Brain microvascular endothelial cell (primary cell): Measurements from ENCODE around the gene PANX3.

Experiments
- DNase-seq: peaks from one replicate; pipeline ENCODE4 v3.0.0-alpha.2; 2020
- H3K27ac ChIP-seq: fragments of 250-450 bp; sonication (Bioruptor Pico); 2 replicates; pipeline ENCODE4 v1.5.1; 2020; ENCODE audit warnings: mild to moderate bottlenecking, moderate library complexity
- H3K27me3 ChIP-seq: fragments of 250-450 bp; sonication (Bioruptor Pico); replicated peaks from 2 replicates; pipeline ENCODE4 v1.5.1; 2020; ENCODE audit warnings: mild to moderate bottlenecking
- H3K36me3 ChIP-seq: fragments of 250-450 bp; sonication (Bioruptor Pico); replicated peaks from 2 replicates; pipeline ENCODE4 v1.5.1; 2020; ENCODE audit warnings: mild to moderate bottlenecking
- H3K4me3 ChIP-seq: 2 replicates; pipeline ENCODE4 v1.5.1; 2011; ENCODE audit warnings: low read depth, mild to moderate bottlenecking, control low read depth, low read length, moderate library complexity
- in situ Hi-C: cut with HindIII; loops from 2 replicates; pipeline ENCODE4 v1.10.0; 2017; ENCODE audit warnings: low sequenced_read_pairs, low pct_ligation_motif_present
- TF ChIP-seq, protein P1 (sequence below): IDR thresholded peaks from 2 replicates; pipeline ENCODE4 v1.5.1; 2011; ENCODE audit warnings: low read depth, mild to moderate bottlenecking, moderate library complexity, low read length, control low read depth, inconsistent platforms; ENCODE audit errors: missing control alignments

PANX3 gene

DNA sequence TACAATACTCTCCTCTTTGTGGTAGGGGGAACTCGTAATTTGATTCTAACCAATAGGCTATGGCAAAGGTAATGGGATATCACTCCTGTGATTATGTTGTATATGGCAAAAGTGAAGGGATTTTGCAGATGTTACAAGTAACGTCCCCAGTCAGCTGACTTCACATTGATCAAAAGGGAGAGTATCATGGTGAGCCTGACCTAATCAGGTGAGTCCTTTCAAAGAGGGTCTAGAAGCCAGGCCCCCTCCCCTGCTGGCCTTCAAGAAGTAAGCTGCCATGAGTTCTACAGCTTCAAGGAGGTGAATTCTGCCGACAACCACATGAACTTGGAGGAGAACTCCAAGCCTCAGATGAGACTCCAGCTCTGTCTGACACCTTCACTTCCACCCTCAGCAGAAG, 31.4 kb downstream of the PANX3 start:
- TF ChIP-seq, protein P1, sequence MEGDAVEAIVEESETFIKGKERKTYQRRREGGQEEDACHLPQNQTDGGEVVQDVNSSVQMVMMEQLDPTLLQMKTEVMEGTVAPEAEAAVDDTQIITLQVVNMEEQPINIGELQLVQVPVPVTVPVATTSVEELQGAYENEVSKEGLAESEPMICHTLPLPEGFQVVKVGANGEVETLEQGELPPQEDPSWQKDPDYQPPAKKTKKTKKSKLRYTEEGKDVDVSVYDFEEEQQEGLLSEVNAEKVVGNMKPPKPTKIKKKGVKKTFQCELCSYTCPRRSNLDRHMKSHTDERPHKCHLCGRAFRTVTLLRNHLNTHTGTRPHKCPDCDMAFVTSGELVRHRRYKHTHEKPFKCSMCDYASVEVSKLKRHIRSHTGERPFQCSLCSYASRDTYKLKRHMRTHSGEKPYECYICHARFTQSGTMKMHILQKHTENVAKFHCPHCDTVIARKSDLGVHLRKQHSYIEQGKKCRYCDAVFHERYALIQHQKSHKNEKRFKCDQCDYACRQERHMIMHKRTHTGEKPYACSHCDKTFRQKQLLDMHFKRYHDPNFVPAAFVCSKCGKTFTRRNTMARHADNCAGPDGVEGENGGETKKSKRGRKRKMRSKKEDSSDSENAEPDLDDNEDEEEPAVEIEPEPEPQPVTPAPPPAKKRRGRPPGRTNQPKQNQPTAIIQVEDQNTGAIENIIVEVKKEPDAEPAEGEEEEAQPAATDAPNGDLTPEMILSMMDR: no peak
- H3K27ac ChIP-seq: no peak overlapping the region
- in situ Hi-C loops: no loop called here
- peaks cover 2% of the 10 kb centered on the region for H3K36me3 ChIP-seq
- no peak for DNase-seq
- no peak overlapping the region for H3K4me3 ChIP-seq
- H3K27me3 ChIP-seq: no peaks in the 10 kb centered on the region

DNA sequence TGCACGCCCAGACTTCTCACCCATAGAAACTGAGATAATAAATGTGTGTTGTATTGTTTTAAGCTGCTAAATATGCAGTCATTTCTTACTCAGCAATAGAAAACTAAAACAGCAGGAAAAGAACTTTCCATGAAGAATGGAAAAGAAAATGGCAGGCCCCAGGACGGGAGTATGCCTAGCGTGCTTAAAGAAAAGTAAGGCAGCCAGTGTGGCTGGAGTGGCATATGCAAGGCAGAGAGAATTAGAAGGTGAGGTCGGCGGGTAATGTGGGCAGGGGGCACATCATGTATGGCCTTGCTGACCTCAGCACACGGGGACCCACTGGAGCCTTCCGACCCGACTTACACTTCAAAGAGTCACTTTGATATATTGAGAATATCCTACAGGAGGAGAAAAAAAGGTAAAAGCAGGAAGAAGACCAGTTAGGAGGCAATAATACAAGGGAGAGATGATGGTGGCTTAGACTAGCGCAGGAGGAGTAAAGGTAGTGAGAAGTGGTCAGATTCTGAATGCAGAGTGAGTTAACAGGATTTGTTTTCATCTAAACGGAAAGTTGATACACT, 31.9 kb downstream of the PANX3 start:
- Histone ChIP-seq H3K27ac (peak overlapping the region; percentile 69), H3K4me3 (no peak overlapping the region), H3K36me3 (no peaks in the 10 kb centered on the region), H3K27me3 (no peaks in the 10 kb centered on the region)
- no peak for DNase-seq
- in situ Hi-C loops: no loop called here
- TF ChIP-seq, protein P1: no peak

DNA sequence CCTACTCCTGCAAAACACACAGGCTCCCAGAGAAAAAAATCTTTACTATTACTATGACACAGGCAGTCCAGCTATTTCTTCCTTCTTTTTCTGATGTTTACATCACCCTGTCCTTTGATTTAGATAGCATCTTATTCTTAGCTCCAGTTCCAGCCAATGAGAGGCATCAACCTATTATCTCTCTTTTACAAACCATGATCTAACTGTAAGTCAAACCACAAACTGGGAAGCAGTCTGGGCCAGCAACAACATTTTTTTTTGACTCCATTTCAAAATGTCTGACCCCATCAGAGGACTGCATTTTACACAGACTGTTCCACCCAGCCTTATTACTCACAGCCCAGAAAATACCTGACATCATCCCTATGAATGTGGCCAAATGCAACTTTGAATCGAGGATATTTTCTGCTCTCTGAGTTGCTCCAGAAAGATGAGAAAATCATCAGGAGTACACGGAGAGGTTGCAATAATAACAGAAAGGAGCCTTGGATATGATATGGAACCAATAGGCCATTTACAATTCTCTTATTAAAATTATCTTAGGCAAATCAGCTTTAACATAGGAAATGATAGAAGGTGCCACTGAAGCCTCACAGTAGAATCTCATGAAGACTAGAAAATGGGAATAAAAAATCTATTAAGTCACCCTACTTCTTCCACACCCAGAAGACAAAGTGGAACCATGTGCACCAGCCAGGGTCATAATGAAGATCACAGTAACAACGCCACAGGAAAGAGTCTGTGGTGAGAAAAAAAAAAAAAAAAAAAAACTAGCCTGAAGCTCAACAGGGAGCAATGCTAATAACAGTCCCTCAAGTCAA, 32.6 kb downstream of the PANX3 start:
- Histone ChIP-seq H3K4me3 (no peak overlapping the region), H3K27me3 (no peaks in the 10 kb centered on the region), H3K36me3 (no peaks in the 10 kb centered on the region), H3K27ac (peak overlapping the region; percentile 84)
- TF ChIP-seq, protein P1: no peak
- peak; percentile 96 for DNase-seq
- in situ Hi-C loops: no loop called here

DNA sequence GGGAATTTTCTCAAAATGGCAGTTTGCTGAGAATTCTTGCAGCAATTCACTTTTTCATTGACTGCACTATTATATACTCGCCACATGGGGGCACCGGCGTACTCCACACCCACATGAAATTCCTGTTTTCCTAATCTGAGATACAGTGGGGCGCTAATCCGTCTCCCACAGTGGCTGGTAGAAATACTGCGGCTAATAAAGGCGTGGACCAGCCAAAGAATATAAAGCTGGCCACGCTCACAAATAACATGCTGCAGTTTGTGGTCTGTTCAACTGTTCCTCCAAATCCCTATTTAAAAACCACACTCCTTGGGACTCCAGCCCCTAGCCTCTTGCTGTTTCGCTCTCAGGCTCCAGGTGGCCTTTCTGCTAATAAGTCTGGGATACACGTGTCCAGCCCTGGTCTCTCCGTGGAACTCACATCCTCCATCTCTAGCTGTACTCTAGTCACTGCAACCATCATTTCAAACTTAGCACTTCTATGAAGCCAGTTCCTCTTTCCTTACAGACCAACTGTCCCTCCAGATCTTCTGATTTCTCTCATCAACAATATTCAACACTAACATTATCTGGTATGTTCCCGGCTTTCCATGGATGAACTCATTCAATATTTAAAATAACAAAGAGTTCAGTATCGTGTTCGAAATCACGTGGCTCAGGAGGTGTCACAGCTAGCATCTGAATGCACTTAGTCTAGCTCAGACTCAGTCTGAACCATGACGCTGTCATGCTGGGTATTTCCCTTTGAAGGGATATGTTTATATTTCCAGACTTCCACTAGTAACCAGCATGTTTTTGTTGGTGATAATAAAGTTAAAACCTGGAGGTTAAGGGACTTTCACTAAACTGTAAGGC, 33.4 kb downstream of the PANX3 start:
- peak overlapping the region; percentile 84 for H3K27ac ChIP-seq
- DNase-seq: peak; percentile 81
- TF ChIP-seq, protein P1: peak; percentile 72
- in situ Hi-C loops: no loop called here
- H3K36me3 ChIP-seq: no peaks in the 10 kb centered on the region
- no peaks in the 10 kb centered on the region for H3K27me3 ChIP-seq
- H3K4me3 ChIP-seq: peak overlapping the region; percentile 33

DNA sequence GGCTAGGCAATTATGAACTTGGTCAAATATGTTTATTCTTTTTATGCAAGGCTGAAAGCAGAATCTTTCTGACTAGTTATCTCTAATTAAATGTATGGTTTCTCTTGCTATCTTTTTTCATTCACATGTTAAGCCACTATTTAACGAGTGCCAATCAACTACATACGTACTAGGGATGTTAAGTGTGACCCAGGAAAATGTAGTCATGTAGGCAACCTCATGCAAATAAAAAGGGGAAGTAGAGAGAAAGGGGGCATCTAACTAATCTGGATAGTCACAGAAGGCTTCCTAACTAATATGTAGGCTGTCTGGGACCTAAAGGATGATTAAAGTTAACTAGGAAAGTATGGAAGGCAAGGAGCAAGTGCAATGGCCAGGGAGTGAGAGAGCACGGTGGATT, 34.9 kb downstream of the PANX3 start:
- in situ Hi-C loops: no loop called here
- H3K27ac ChIP-seq: no peak overlapping the region
- no peaks in the 10 kb centered on the region for H3K27me3 ChIP-seq
- no peaks in the 10 kb centered on the region for H3K36me3 ChIP-seq
- H3K4me3 ChIP-seq: no peak overlapping the region
- TF ChIP-seq, protein P1: no peak
- DNase-seq: no peak
